Stimulated activated CD4-positive, alpha-beta T cell treated with anti-CD3 and anti-CD28 coated beads, Interleukin-1b, Interleukin-23, amount 100 ng/mL, for 1 hour (primary cell): ENCODE measurements around the gene ZNF148.

Source experiments
- DNase-seq, 2 donors: peaks; one replicate each; pipeline ENCODE4 v3.0.0-alpha.2; 2020; ENCODE audit warnings: low read depth in 2 of 2

Gene ZNF148

GRCh38 chr3:125192190-125193035 is 182.7 kb downstream of the ZNF148 start:
- no peak for DNase-seq

DNA sequence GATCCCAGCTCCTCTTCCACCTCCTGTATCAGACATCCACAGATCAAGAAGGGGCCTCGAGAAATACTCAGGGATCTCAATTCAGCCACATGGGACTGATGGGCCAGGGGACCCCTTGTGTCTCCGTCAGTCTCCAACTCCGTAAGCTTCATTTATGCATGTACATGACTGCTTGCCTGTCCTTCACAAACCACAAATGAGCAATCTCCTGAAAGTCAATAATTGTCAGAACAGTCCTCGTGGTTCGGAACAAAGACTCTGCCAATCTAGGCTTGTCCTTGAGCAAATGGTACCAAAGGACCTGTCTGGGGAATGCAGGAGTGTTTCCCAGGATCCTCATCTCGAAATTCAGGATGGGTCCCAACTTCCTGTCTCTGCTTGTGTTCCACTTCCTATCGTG is 183.4 kb downstream of the ZNF148 start:
- no peak for DNase-seq

- no peak for DNase-seq
These were observed 183.9 kb downstream of the ZNF148 start for GRCh38 chr3:125191256-125191655.

DNA sequence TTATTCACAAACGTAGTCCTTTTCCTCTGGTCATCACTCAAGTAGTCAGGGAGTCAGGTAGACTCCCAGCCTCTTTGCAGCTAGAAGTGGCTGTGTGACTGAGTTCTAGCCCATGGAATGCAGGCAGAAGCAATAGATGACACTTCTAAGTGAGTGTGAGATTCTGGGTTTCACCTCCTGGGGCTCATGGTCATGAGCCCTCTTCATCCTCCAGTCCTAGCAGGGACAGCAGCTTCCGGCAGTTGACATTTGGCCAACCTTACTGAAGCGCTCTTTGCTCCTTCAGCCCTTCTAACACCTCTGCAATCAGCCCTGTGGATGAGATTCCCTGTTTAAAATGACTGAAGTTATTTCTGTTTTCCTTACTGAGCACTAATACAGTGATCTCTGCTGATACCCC is 184.3 kb downstream of the ZNF148 start:
- no peak for DNase-seq

DNA sequence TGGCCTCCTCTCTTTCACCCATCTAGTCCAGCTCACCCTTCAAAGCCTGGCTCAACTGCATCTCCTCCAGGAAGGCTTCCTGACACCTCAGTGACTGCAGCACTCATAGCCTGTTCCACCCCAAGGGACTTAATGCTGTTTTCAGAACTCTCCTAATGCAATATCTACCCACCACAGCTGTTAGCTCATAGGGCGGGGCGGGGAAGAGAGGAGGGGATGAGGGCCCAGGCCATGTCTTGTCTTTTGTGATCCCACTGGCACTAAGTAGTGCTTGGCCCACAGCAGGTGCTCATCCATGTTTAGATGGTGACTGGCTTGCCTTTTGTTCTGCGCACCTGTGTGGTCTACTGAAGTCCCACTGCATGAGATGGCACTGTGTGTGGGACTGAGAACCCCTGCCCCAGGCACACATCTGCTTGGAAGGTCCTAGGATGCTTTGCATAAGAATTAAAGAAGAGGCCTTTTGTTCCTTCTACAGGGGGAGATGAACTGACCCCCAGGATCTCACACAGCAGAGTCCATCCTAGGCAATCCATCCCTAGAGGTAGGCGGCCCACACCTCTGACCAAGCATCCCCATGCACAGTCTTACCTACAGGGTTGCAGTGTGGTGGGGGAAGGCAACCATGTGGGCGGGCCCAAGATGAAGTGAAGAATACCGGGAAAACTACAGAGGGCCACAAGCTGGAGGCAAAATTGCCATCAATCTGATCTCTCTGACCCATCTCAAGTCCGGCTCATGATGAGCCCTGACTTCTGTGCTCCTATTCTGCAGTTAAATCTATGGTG is 185.6 kb downstream of the ZNF148 start:
- DNase-seq: no peak

DNA sequence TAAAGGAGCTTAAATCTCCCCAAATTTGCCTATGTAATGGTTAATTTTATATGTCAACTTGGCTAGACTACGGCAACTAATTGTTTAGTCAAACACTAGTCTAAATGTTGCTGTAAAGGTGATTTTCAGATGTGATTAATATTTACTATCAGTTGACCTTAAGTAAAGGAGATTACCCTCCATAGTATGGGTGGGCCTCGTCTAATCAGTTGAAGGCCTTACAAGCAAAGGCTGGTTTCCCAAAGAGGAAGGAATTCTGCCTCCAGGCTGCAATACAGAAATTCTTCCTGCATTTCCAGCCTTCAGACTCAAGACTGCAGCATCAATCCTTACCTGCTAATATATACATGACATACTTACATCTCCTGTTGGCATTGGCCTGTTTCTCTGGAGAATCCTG is 186.2 kb downstream of the ZNF148 start:
- no peak for DNase-seq

DNA sequence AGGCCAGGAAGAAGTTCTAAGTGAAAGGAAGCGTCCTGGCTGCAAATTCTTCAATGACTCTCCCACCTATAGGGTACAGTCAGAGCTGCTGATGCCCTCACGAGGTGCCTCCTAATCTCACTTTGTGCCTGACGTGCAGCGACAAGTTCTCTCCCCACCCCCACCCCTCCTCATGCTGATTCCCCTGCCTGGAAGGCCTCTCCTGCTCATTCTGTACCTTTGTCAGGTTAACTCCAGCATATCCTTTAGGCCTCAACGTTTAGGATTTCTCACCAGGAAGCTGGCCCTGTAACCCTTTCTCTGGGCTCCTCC is 187.6 kb downstream of the ZNF148 start:
- no peak for DNase-seq

GRCh38 chr3:125186800-125187598 is 188.1 kb downstream of the ZNF148 start:
- no peak for DNase-seq

DNA sequence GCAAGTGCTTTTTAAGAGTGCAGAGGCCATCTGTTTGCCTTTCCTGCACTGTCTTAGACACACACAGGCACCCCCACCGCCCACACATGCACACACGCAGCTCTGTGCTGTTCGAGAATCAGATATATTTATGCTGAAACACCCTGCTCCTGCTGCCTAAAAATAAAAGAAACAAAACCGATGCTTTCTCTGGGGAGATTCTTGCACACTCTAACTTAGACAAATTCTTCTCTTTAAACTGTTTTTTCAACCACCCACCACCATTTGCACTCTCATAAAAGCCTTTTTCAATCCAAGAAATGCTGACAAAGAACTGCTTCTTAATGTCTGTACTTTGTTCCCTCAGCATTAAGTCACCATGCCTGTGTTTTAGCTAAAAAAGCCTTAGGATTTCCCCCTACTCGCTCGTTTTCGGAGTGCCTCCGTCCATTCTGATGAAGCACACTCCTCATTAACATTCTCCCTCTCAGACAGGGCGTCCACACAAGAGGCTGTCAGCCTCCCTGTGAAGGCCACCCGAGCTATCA is 188.8 kb downstream of the ZNF148 start:
- DNase-seq: no peak

DNA sequence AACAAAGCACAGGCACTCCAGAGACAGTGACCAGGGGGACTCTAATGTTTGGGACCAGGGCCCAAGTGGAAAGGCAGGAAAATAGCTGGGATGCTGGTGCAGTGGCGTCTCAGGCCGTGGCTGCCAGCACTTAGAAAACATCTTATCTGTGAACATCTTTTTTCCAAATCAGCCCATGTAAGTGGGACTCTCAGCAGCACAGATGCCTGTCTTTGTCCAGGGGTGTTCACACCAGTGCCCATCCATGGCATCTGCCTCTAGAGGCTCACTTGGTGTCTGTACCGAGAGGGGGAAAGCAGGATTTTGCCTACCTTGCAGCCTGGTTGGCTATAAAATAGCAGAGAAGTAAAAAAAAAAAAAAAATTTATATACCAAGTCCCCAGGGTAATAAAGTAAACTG is 189.3 kb downstream of the ZNF148 start:
- no peak for DNase-seq

GRCh38 chr3:125179884-125180240 is 195.3 kb downstream of the ZNF148 start:
- no peak for DNase-seq

GRCh38 chr3:125179143-125179883 is 195.8 kb downstream of the ZNF148 start:
- no peak for DNase-seq

DNA sequence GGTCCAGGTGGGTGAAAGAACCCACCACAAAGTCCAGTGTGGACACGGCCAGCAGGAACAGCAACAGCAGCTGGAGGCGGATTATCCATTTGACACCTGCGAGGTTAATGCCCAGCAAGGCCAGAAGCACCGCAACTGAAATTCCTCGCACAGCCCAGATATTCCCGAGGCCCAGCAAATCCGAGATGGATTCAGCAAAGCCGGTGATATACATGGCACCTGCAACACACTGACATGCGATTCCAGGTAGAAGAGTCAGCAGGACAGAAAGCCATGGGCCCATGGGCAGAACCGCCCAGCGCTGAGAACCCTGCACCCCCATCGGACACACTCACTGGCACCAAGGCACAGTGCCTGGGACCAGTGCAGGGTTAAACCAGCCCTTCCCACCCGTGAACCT is 197.4 kb downstream of the ZNF148 start:
- no peak for DNase-seq
